Mesenteric fat pad (tissue), 1 donor: Measurements from ENCODE around the gene SLC35B2. TPM values are rescaled to one million over a fixed set of nuclear protein-coding genes. Genes with fewer than 3 reads are reported as not detected.

Source experiments
- DNase-seq: peaks from one replicate; pipeline ENCODE4 v3.0.0-alpha.2; 2020; ENCODE audit warnings: low spot score
- total RNA-seq: library from RNA; stranded (reverse); fragmentation: NEBNext Ultra II Directional; extraction: Animal tissue kit (Norgen Biotek cat#: 25700); gene quantifications from one replicate; pipeline ENCODE4 v1.2.1, GENCODE V29; 2021
- donor health status: DM: yes; HTN: yes; CAD: no.

SLC35B2 gene
- total RNA-seq, 1 donor from 2014 or later = 27.4 TPM

DNA sequence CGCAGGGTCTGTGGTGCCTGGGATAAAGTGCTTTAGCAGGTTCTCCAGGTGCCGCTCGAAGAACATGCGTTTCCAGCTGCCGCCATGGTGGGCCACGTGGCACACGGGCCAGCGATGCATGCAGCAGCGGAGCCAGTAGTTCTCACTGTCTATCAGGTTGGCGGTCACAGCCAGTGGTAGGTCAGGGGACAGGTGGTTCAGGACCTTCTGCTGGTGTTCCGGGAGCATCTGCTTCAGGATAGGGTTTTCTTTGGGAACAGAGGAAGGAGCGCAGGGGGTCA is 28.9 kb upstream of the SLC35B2 start:
- no peak for DNase-seq

DNA sequence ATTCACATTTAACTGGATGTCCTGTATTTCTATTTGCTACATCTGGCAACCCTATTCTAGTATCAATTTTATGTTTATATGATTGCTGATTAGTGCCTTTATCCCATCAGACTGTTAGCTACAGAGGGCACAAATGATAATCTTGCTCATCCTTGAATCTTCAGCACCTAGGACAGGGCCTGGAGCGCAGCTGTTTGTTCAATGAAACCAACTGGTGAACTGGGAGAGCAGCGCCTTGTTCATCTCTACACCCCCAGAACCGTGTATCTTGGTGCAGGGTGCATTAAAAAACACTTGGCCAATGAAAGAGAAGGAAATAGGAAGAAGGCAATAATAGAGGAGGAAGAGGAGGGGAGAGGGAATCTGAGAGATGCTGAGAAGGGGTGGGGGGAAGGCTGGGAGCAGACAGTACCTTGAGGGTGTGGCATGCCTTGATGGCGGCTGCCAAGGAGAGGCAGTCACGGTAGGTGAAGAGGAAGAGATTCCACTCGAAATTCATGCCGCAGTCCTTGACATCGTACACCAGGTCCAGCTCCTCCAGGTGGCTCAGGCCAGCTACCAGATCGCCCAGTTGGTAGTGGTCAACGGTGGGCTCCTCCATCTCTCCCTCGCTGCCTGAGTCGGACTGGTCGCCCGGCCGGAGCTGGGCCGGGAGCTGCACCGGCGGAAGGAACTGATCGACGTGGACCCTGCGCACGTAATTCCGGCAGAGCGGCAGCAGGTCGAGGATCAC is 28.4 kb upstream of the SLC35B2 start:
- no peak for DNase-seq

DNA sequence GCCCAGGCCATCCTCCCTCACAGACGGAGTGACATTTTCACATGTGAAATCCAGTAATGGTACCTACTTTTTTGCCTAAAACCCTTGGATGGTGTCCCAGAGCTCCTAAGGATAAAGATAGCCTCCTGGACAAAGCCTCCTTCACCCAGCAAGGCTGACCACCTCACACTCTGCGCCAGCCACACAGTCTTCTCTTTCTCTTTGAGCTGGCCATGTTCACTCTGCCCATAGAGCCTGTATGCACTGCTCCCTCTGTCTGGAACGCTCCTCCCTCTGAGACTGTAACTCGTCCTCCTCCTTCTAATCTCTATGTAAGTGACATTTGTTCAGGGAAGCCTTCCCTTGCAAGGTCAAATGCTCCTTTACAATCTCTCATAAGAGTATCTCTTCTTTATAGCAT is 27.5 kb upstream of the SLC35B2 start:
- no peak for DNase-seq

DNA sequence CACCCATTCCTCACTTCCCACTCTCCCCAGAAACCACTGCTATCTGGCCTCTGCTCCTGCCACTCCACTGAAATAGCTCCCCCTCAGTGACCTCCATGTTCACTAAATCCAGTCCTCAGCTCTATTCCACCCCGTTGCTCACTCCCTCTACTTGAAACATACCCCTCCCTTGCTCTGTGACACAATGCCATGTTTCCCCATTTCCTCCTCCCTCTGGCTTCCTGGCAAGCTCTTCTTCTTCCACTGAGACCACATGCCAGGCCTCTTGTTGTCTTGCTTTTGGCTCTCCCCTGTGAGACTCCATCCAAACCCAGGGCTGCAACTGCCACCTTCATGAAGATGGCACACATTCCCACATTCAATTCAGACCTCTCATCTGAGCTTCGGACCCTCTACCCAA is 26.8 kb upstream of the SLC35B2 start:
- DNase-seq = no peak

DNA sequence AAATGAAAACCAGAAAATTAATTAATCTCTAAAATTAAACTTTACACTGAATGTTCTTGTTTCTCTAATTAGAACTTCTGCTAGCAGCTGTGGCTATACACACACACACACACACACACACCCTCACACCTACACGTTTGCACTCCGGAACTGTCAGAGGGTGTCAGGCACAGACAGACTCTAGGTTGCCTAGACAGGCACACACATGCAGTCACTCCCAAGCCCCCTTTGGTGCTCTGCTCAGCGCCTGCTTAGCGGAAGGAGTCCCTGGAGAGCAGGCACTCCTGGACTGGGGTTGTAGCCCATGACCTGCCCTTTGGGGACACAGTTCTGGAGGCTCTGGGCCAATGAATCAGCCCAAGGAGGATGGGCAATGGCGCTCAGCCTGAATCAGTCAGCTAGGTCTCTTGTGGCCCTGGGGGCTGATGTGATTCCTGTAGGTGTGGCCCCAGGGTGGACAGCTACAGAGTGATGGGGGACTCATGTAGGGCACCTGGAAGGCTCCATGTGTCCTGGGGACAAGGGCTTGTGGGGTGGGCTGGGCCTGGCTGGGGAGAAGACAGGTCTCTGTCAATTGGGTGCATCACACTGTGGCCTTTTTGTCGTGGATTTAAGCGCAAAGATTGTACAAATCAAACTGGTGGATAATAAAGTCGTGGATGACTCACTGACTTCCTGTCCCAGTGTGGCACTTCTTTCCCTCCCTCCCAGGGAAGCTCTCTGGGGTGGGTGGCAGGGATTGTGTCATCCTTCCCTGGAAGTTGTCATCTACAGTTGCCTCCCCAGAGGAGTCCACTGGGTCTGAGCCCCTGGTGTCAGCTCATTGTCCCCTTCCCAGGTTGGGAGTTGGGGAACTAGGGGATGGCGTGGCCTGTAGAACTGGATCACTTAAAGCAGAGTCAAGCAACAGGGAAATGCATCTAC is 21.7 kb upstream of the SLC35B2 start:
- no peak for DNase-seq

DNA sequence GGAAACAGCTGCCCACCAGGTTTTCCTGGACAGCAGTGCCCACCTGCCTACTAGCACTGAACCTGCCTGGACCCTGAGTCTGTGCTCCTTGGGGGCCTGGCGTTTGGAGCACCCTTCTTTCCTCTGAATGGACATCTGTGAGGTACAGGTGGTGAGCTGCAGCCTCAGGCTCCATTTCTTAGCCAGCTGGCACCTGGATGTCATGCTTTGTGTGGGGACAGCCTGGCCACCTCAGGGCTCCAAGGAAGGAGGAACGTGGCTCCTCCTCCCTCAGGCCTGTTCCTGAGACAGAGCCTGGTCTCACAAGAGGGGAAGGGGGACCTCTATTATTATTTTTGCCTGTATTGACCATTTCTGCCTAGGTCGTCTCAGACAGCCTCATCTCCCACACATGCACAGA is 21.0 kb upstream of the SLC35B2 start:
- DNase-seq = no peak

DNA sequence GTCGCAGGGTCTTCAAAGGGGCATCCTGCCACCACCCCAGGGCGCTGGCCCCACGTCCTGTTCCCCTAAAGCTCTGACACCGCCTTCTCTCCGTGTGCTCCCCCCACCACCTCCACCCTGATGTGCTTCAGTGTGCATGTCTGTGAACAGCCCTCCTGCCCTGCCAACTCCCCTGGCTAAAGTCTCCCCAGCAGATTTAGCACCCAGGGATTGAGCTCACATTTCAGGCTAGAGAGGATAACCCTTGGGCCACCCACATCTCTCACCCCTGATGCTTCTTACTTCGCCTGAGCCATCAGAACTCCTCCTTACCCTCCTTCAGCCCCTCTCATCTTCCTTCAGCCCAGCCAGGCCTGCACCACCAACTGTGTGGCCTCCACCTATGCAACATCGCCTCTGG is 20.4 kb upstream of the SLC35B2 start:
- no peak for DNase-seq

DNA sequence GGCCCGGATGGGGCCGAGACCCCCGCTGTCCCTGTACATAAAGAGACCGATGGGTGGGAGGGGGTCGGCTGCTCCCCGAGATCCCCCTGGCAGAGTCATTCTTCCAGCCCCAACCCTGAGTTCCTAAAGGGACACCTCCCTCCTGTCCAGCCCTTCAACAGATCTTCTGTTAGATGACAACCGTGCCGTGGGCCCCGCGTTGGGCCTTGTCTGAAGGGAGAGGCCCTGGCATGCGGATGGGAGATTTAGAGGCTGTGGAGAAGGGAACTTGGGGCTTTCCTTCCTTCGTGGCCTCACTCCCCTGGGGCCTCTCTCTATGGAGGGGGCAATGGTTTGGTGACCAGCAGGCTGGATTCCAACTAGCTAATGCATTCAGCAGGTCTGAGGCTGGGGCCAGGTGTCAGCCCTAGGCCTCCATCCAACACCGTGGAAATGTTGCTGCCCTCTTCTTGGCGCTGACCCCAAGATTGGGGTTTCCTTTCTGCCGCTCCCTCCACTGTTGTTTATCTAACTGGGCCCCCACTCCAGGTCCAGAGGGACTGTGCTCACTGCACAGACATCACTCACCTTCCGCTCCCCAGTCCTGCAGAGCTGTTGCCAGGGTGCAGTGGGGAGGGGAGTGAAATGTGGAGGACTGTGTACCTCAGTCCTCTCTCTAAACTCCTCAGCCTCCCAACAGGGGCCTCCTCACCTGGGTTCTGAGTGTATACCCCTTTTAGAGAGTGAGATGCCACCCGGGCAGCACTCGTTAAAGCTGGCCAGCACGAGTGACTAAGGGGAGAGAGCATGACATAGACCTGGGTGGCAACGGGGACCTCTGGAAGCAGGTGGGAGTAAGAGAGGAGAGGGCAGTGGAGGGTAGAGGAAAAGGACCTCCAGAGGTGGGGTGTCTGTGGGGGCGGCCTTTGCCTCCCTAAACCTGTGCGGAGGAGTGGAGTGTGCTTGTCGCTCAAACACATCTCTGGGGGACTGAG is 19.6 kb upstream of the SLC35B2 start:
- DNase-seq = no peak

DNA sequence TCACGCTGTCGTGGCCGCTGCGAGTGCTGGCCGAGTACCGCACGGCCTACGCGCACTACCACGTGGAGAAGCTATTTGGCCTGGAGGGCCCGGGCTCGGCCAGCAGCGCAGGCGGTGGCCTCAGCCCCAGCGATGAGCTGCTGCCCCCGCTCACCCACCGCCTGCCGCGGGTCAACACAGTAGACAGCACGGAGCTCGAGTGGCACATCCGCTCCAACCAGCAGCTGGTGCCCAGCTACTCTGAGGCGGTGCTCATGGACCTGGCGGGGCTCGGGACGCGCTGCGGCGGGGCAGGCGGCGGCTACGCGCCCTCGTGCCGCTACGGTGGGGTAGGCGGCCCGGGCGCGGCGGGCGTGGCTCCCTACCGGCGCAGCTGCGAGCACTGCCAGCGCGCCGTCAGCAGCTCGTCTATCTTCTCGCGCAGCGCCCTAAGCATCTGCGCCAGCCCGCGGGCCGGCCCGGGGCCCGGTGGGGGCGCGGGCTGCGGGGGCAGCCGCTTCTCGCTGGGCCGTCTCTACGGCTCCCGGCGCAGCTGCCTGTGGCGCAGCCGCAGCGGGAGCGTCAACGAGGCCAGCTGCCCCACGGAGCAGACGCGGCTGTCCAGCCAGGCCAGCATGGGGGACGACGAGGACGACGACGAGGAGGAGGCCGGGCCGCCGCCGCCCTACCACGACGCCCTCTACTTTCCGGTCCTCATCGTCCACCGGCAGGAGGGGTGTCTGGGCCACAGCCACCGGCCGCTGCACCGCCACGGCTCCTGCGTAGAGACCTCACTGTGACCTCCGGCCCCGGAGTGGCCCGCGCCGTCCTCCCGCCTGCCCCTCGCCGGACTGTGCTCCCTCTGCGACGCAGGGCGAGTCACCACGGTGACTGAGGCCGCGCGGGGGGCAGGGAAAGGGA is 18.7 kb upstream of the SLC35B2 start:
- DNase-seq = no peak

DNA sequence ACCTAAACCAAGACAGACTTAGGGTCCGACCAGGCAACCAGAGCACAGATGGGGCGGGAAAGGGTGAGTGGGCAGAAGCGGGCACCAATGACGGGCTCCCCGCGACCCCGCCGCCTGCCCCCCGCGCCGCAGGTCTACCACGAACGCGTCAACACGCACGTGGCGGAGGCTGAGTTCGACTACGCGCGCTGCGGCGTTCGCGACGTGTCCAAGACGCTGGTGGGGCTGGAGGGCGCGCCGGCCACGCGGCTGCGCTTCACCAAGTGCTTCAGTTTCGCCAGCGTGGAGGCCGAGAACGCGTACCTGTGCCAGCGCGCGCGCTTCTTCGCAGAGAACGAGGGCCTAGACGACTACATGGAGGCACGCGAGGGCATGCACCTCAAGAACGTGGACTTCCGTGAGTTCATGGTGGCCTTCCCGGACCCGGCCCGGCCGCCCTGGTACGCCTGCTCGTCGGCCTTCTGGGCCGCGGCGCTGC is 18.0 kb upstream of the SLC35B2 start:
- DNase-seq = no peak

DNA sequence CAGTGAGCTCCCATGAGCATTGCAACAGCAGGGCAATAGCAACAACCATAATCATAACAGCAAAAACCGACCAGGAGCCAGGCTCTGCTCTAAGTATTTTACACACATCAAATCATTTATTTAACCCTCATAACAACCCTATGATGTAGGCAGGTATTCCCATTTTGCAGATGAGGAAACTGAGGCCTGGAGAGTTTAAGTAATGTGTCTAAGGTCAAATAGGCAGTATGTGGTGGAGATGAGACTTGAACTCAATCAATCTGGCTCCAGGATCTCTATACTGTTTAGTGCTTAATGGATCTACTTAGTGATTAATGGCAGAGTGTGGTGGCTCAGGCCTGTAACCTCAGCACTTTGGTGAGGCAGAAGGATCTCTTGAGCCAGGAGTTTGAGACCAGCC is 16.3 kb upstream of the SLC35B2 start:
- no peak for DNase-seq

DNA sequence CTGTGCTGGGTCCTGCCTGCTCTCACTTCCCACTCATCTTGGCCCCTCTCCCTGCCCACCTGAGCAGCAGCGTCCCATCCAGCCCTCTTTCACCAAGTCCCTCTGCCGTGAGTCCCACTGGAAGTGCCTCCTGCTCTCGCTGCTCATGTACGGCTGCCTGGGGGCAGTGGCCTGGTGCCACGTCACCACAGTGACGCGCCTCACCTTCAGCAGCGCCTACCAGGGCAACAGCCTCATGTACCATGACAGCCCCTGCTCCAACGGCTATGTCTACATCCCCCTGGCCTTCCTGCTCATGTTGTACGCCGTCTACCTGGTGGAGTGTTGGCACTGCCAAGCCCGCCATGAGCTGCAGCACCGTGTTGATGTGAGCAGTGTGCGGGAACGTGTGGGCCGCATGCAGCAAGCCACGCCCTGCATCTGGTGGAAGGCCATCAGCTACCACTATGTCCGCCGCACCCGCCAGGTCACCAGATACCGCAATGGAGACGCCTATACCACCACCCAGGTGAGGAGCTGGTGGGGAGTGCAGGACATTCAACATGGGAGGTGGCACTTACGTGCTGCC is 15.8 kb upstream of the SLC35B2 start:
- DNase-seq = no peak

DNA sequence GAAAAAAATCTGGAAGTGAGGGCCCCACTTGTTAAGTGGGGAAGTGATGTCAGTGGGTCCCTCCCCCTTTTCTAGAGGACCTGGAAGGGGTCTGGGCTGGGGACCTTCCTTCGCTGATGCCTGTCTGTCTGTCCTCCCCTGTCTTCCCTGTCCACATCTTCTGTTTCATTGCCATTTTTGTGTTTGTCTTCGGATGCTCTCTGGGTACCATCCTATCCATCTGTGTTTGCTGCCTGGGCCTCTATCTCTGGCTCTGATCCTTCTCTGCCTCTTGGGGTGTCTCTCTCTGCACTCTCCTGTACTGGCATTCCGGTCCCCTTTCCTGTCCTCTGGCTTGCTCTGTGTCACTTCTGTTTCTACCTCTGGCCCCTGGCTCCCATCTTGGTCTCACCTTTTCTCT is 15.2 kb upstream of the SLC35B2 start:
- DNase-seq = no peak

DNA sequence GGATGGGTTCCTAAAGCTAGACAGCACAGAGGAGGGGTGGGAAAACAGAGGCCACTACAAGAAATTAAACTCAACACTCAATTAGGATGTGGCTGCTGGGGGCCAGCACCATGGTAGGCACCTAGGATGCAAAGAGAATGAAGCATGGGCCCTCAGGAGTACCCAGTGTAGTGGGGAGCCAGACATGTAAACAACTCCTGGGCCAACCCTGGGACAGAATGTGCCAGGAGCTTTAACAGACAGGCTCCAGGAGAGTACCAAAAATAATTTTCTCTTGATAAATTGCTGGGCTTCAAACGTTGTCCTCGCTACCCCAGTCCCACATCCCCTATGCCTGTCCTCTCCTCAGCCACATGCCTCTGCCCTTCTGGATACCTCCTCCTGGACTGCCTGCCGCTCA is 14.6 kb upstream of the SLC35B2 start:
- DNase-seq = no peak

DNA sequence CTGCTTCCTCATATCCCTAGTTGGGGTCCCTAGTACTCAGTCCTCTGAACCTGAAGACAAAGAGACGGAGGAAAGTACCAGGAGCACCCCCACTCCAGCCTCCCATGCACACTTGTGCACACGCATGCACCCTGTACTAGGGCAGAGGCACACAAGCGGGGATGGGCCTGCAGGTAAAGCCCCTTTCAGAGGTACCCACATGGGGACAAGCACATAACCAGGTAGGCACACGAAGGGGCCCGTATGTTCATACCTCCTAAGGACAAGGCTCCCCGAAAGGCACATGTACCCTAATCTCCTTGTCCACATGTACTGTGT is 14.0 kb upstream of the SLC35B2 start:
- no peak for DNase-seq

DNA sequence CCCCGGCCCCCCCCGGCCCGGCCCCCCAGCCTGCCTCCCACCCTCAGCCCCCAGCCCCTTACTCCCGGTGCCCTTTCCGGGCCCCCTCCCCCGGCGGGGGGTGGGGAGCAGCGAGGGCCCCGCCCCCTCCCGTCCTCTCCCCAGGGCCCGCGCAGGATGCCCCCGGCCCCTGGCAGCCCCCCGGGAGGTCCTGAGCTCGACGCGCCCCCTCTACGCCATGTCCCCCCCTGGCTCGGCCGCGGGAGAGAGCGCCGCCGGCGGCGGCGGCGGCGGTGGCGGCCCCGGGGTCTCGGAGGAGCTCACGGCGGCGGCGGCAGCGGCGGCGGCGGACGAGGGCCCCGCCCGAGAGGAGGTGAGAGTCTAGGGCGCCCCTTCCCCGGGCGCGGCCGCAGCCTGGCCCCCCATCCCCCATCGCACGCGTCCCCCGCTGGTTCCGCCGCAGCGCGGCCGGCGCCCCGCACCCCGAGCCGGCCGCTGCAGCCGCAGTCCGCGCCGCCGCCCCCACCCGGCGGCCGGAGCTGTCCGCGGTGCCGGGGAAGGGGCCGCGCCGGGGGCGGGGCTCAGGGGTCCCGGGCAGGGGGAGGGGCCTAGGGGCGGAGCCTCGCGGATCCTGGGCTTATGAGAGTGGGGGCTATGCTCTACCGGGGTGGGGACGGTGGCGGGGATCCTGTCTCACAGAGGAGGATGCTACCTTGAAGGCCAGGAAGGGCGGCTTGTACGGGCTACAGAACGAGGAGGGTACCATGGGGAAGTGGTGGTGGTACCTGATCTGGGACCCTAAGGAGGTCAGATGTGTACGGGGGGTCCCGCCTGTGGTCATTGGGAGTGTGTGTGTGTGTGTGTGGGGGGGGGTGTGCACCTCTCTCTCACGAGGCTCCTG is 13.4 kb upstream of the SLC35B2 start:
- DNase-seq = no peak

DNA sequence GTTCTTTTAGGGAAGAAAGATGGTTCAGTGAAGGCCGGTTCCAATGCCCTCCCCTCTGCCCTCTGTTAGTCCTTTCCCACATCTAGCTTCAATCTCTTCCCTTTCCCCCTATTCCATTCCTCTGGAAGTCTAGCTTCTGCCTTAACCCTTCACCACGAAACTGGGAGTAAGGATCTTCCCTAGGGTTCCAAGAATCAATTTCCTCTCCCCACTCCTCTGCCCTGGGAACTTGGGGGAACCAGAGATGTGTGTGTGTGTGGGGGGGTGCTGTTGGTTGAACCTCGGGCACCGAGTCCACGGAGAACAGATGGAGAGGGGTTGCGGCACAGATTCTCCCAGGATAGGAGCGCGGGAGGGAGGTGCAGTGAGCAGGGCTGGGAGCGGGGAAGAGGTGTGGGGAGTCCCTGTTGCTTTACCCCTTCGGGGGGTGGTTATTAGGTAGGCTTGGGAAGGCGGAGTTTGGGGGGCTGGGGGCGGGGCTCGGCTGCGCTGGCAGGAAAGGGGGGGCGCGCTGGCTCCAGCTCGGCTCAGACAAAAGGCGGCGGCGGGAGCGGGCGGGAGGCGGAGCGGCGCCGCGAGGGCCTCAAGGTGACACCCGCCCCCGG is 12.7 kb upstream of the SLC35B2 start, which contains the start of gene TMEM151B:
TMEM151B (plus strand) TSS at position 530 of the 605 bp plus-strand sequence. CDS start 293 bp downstream, outside the sequence.
- no peak for DNase-seq

DNA sequence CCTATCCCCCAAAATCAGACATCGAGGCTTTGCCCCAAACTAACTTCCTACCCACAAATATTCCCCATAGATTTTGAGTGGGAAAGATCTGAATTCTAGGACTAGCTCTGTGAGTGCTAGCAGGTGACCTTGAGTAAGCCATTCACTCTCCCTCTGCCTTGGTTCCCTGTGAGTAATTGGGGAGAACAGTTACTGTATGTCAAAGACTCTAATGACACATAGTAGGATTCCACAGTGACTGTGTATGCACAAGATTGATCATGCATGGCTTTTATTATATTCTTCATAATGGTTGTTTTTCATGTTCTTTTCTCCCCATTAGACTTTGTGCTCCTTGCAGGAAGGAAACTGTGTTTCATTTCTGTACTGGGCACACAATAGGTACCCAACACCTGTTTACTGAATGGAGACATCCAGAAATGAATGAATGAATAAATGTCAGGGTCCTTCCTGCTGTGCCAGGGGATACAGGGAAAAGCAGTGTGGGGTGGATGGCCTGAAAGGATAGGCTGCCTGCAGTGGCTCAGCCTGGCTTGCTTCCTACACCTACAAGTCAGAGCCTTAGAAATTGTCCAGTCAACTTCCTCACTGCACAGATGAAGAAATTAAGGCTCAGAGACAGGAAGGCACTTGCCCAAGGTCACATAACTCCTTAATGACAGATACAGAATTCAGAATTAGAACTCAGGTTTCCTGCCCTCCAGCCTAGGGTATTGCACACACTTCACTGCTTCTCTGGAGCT is 12.0 kb upstream of the SLC35B2 start:
- DNase-seq = no peak
